Measurements from ENCODE around the gene LRIG3. TPM values are rescaled to one million over a fixed set of nuclear protein-coding genes. Genes with fewer than 3 reads are reported as not detected.

Gene LRIG3
- polyA plus RNA-seq, 1 experiment, result 33.9 TPM

DNA sequence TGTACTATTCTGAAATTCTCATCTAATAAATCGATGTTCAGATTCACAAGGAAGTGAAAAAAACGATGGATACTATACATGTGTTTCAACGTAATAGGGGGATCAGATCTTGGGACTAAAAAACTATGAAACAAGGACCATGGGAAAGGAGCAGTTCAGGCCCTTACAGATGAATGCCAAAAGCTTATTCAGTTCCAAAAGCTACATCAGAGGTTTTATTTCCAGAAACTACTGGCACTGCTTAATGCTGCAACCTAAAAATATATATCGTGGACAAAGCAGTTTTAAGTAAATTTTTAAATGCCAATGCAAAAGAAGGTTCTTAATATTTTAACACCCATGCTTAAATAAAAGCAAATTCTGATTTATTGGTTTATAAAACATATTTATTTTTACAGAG is 38.5 kb downstream of the LRIG3 start:
- Histone ChIP-seq H3K36me3 (ENCODE audit: control insufficient read depth, insufficient read depth, low read length) (peaks cover 33% of the 10 kb centered on the region), H3K27me3 (ENCODE audit: control insufficient read depth, insufficient read depth, low read length) (no peaks in the 10 kb centered on the region), H3K4me3 (ENCODE audit: low read depth, low read length) (no peak overlapping the region)
- POLR2A ChIA-PET, result no interaction called here
- TF ChIP-seq, protein P1, sequence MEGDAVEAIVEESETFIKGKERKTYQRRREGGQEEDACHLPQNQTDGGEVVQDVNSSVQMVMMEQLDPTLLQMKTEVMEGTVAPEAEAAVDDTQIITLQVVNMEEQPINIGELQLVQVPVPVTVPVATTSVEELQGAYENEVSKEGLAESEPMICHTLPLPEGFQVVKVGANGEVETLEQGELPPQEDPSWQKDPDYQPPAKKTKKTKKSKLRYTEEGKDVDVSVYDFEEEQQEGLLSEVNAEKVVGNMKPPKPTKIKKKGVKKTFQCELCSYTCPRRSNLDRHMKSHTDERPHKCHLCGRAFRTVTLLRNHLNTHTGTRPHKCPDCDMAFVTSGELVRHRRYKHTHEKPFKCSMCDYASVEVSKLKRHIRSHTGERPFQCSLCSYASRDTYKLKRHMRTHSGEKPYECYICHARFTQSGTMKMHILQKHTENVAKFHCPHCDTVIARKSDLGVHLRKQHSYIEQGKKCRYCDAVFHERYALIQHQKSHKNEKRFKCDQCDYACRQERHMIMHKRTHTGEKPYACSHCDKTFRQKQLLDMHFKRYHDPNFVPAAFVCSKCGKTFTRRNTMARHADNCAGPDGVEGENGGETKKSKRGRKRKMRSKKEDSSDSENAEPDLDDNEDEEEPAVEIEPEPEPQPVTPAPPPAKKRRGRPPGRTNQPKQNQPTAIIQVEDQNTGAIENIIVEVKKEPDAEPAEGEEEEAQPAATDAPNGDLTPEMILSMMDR (IDR thresholded peaks at IDR 0.05; ENCODE audit: insufficient read depth, low read depth, low read length), result no peak
- CTCF ChIA-PET, result no interaction called here
- no peak for DNase-seq (ENCODE audit: low read depth)

DNA sequence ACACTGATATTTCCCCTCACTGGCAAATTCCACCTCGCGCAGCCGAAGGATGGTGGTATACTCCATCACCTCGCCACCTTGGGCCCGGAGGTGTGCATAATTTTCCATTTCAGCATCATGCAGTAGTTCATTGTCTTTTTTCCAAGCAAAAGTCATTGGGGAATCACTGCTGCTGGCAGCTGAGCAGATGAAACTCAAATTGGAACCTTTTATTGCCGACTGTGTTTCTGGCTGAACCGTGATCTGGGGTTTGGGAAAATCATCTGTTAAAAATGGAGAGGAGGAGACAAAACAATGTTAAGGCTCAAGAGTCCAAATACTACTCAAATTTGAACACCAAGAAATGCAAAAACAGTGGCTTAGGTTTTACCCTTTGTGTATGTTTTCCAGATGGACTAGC is 39.7 kb downstream of the LRIG3 start:
- Histone ChIP-seq H3K27me3 (ENCODE audit: control insufficient read depth, insufficient read depth, low read length) (no peaks in the 10 kb centered on the region), H3K4me3 (ENCODE audit: low read depth, low read length) (no peak overlapping the region), H3K36me3 (ENCODE audit: control insufficient read depth, insufficient read depth, low read length) (peaks cover 38% of the 10 kb centered on the region)
- POLR2A ChIA-PET, result no interaction called here
- no peak for DNase-seq (ENCODE audit: low read depth)
- CTCF ChIA-PET, result no interaction called here
- TF ChIP-seq, protein P1 (IDR thresholded peaks at IDR 0.05; ENCODE audit: insufficient read depth, low read depth, low read length), result no peak

DNA sequence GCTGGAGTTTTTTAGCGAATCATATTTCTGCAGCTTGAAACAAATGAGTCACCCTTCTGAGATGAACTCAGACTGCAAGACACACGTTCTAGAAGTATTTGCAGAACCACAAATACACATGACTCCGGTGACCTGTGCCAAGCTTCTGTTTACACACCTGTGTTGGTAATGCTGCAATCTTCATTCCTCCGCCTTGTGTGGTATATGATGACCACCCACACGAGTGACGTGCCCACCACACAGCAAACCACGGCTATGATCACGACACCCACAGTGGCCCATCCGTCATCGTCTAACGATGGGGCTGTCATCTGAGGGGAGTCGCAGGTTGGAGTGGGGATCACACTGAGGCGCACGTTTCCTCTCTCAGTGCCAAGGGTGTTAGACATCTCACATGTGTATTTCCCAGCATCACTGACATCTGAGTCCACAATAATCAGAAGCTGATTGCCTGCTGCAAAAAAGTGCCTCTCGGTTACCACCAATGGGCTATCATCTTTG is 43.0 kb downstream of the LRIG3 start:
- POLR2A ChIA-PET, result interaction anchor here (1.4 kb wide), 1 partner anchor 337 kb away, joined by 3 read pairs; no protein-coding TSS in a partner anchor
- H3K36me3 ChIP-seq (ENCODE audit: control insufficient read depth, insufficient read depth, low read length), result peaks cover 44% of the 10 kb centered on the region

DNA sequence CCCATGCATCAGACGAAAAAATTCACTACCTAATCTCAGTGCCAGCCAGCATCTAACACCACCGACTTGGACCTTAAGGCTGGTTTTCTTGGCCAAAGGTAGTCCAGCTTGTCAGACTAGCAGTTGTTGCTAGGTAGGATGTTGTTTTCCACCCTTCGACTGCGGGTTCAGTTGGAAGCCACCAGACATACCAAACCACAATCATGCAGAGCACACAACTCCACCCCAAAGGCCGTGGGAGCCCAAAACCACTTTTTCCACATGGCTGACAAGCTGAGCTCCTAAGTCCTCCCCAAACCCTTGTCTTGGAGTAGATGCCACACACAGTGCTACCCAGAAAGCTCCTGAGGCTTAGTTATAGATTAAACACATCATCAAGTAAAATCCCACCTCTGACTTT is 46.8 kb downstream of the LRIG3 start:
- peaks cover 31% of the 10 kb centered on the region for H3K36me3 ChIP-seq (ENCODE audit: control insufficient read depth, insufficient read depth, low read length)
- POLR2A ChIA-PET, result no interaction called here

More for the DNA sequence above, 43.0 kb downstream of the LRIG3 start:
- no peaks in the 10 kb centered on the region for H3K27me3 ChIP-seq (ENCODE audit: control insufficient read depth, insufficient read depth, low read length)
- peak; percentile 31 for DNase-seq (ENCODE audit: low read depth)
- no peak overlapping the region for H3K4me3 ChIP-seq (ENCODE audit: low read depth, low read length)
- TF ChIP-seq, protein P1 (IDR thresholded peaks at IDR 0.05; ENCODE audit: insufficient read depth, low read depth, low read length), result no peak
- CTCF ChIA-PET, result interaction anchor here (0.6 to 1.5 kb wide), 6 partner anchors 11 to 530 kb away, joined by 3 read pairs; no protein-coding TSS in a partner anchor

DNA sequence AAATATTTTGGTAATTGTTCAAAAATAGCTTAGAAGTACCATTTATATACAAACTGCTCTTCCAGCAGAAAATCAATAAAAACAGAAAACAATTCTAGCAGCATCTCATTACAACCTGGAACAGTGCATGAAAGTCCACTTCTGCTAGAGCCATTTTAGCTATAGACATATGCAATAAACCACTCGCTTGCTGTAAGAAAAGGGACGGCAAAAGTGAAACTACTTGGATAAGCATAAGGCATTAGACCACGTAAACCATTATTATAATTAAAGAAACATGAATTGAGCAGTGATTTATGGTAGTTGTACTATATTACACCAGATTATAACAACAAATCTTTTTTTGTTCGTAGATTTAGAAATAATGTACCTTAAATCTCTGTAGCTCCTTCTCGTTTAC is 48.7 kb downstream of the LRIG3 start:
- Histone ChIP-seq H3K36me3 (ENCODE audit: control insufficient read depth, insufficient read depth, low read length) (peaks cover 22% of the 10 kb centered on the region), H3K27me3 (ENCODE audit: control insufficient read depth, insufficient read depth, low read length) (no peaks in the 10 kb centered on the region), H3K4me3 (ENCODE audit: low read depth, low read length) (no peak overlapping the region)
- CTCF ChIA-PET, result interaction anchor here (0.6 to 0.9 kb wide), 3 partner anchors 126 to 325 kb away, joined by 3 to 5 read pairs (median 3); no protein-coding TSS in a partner anchor
- POLR2A ChIA-PET, result no interaction called here
- DNase-seq (ENCODE audit: low read depth), result no peak
- TF ChIP-seq, protein P1 (IDR thresholded peaks at IDR 0.05; ENCODE audit: insufficient read depth, low read depth, low read length), result no peak

More for the DNA sequence above, 46.8 kb downstream of the LRIG3 start:
- no peak for DNase-seq (ENCODE audit: low read depth)
- Histone ChIP-seq H3K27me3 (ENCODE audit: control insufficient read depth, insufficient read depth, low read length) (no peaks in the 10 kb centered on the region), H3K4me3 (ENCODE audit: low read depth, low read length) (no peak overlapping the region)
- CTCF ChIA-PET, result interaction anchor here (1.2 kb wide), 1 partner anchor 11 kb away, joined by 3 read pairs; no protein-coding TSS in a partner anchor
- TF ChIP-seq, protein P1 (IDR thresholded peaks at IDR 0.05; ENCODE audit: insufficient read depth, low read depth, low read length), result no peak

All from BJ (cell line).